Spleen (tissue), 11 donors: ENCODE results near the gene RPS27. TPM values are rescaled to one million over a fixed set of nuclear protein-coding genes. Genes with fewer than 3 reads are reported as not detected.

Experiments
- DNase-seq: peaks from one replicate; pipeline ENCODE4 v3.0.0-alpha.2; 2020
- H3K27ac ChIP-seq, 8 donors: fragments of 200-600 bp; sonication (generic) in 7 of 8; 1 replicate in 4 of 8; 2 replicates in 4 of 8; pipeline versions ENCODE4 v1.5.0 to v1.8.0; 2016 to 2021; ENCODE audit warnings: inconsistent platforms in 4 of 8, mild to moderate bottlenecking in 4 of 8, moderate library complexity in 1 of 8
- H3K27me3 ChIP-seq, 7 donors: fragments of 200-600 bp; sonication (generic) in 6 of 7; replicated peaks in 1 of 7; 1 replicate in 4 of 7; 2 replicates in 3 of 7; pipeline versions ENCODE4 v1.5.0 to v1.8.0; 2016 to 2021; ENCODE audit warnings: inconsistent platforms in 3 of 7, mild to moderate bottlenecking in 1 of 7
- H3K36me3 ChIP-seq, 6 donors: fragments of 200-600 bp; sonication (generic) in 5 of 6; 1 replicate in 4 of 6; 2 replicates in 2 of 6; pipeline versions ENCODE4 v1.5.0 to v1.8.0; 2016 to 2021; ENCODE audit warnings: inconsistent platforms in 2 of 6
- H3K4me1 ChIP-seq, 6 donors: fragments of 200-600 bp; sonication (generic) in 5 of 6; 1 replicate in 3 of 6; 2 replicates in 3 of 6; pipeline versions ENCODE4 v1.5.0 to v1.8.0; 2016 to 2021; ENCODE audit warnings: inconsistent platforms in 3 of 6
- H3K4me3 ChIP-seq, 8 donors: fragments of 200-600 bp; sonication (generic) in 7 of 8; 1 replicate in 4 of 8; 2 replicates in 4 of 8; pipeline versions ENCODE4 v1.5.0 to v1.8.0; 2016 to 2021; ENCODE audit warnings: inconsistent platforms in 4 of 8, mild to moderate bottlenecking in 4 of 8, moderate library complexity in 2 of 8
- H3K9me3 ChIP-seq, 8 donors: fragments of 200-600 bp; sonication (generic) in 7 of 8; 1 replicate in 4 of 8; 2 replicates in 4 of 8; pipeline versions ENCODE4 v1.5.0 to v1.8.0; 2016 to 2021; ENCODE audit warnings: inconsistent platforms in 4 of 8
- CTCF ChIP-seq, 11 experiments: fragments of 200-600 bp in 7 of 11; fragments of 450-650 bp in 4 of 11; sonication (generic) in 4 of 11; IDR thresholded peaks in 8 of 11; conservative IDR thresholded peaks in 3 of 11; 1 replicate in 7 of 11; 2 replicates in 4 of 11; pipeline versions ENCODE4 v1.4.0 to v1.8.0; 2016 to 2021; ENCODE audit warnings: antibody characterized with exemption in 11 of 11, inconsistent platforms in 4 of 11, mild to moderate bottlenecking in 1 of 11
- POLR2A ChIP-seq, 3 donors: fragments of 450-650 bp; IDR thresholded peaks; one replicate each; pipeline ENCODE4 v1.5.1; 2017; ENCODE audit warnings: antibody characterized with exemption in 3 of 3, mild to moderate bottlenecking in 1 of 3
- POLR2AphosphoS5 ChIP-seq, 3 donors: sonication (generic); formaldehyde crosslinking; IDR thresholded peaks; one replicate each; pipeline ENCODE4 v1.5.1; 2017; ENCODE audit warnings: antibody characterized with exemption in 3 of 3
- WGBS, 5 donors: extraction: QIAGEN DNeasy Blood & Tissue Kit in 3 of 5; methylation state at CpG; one replicate each; pipeline versions ENCODE4 v1.1.5 to v1.1.7; 2013 to 2018; 5-methylcytosine and 5-hydroxymethylcytosine counted together
- intact Hi-C: fragments of 100-400 bp; cut with DNase I; formaldehyde crosslinking; loops from one replicate; pipeline ENCODE4 v1.15.0; 2023; ENCODE audit warnings: low total_unique reads
- polyA plus RNA-seq, 3 donors: library from polyadenylated mRNA; stranded (reverse); fragments of 200-250 nt; gene quantifications; one replicate each; pipeline ENCODE4 v1.2.1, GENCODE V29; 2013
- total RNA-seq, 7 donors: library from RNA; depleted of rRNA in 3 of 7; stranded (reverse); fragments of >200 nt in 3 of 7; fragmentation: NEBNext Ultra II Directional in 4 of 7; extraction: Animal tissue kit (Norgen Biotek cat#: 25700) in 4 of 7; gene quantifications; one replicate each; pipeline versions ENCODE4 v1.1.0 to v1.2.1, GENCODE V29; 2016 to 2021
- donor health status: healthy with polysubstance abuse.
- donor health status: DM: no; HTN: no; CAD: no; lungs with moderate emphysema.
- donor health status: DM: no; HTN: no; CAD: no.
- donor health status: Bipolar disorder and iron deficiency.
- donor health status: healthy.
- donor health status: DM: no; HTN: no; CAD: no.
- donor health status: DM: yes; HTN: yes; CAD: no.

The RPS27 gene
- total and polyA plus RNA-seq, 10 donors, result 1,398 to 23,475 (median 2,447) TPM

- DNase-seq, result peak; percentile 83
- H3K4me3 ChIP-seq, result no peak overlapping the region
- 95 to 99% (median 97%) methylated on average over 8 to 11 of the region's 11 CpGs for WGBS, 5 donors
- intact Hi-C loops, result no loop called here
- peaks cover 0 to 33% (median 17%) of the 10 kb centered on the region in 6 donors for H3K36me3 ChIP-seq
- H3K9me3 ChIP-seq, result no peaks in the 10 kb centered on the region
- H3K4me1 ChIP-seq, result peaks cover 46 to 88% (median 77%) of the 10 kb centered on the region in 6 donors
- H3K27ac ChIP-seq, result peak overlapping the region in 5 of 8 donors; percentile 97 to 99 (median 98)
- TF ChIP-seq CTCF (IDR thresholded peaks at IDR 0.05 in 8 of 11, conservative IDR thresholded peaks at IDR 0.05 in 3 of 11) (no peak), POLR2AphosphoS5 (IDR thresholded peaks at IDR 0.05) (peak in 1 of 3 donors; percentile 16)
- H3K27me3 ChIP-seq, result no peaks in the 10 kb centered on the region
These were observed 30.4 kb upstream of the RPS27 start for GRCh38 chr1:153960206-153960605.

GRCh38 chr1:153961421-153961820, 29.1 kb upstream of the RPS27 start:
- WGBS, 5 donors, result 74 to 85% (median 75%) methylated on average over 4 of the region's 4 CpGs
- peak; percentile 28 for DNase-seq
- Histone ChIP-seq H3K4me1 (peaks cover 47 to 88% (median 77%) of the 10 kb centered on the region in 6 donors), H3K27ac (peak overlapping the region in 6 of 8 donors; percentile 97 to 99 (median 98)), H3K9me3 (no peaks in the 10 kb centered on the region), H3K4me3 (peak overlapping the region in 4 of 8 donors; percentile 68 to 80 (median 73)), H3K36me3 (peaks cover 0 to 32% (median 17%) of the 10 kb centered on the region in 6 donors), H3K27me3 (no peaks in the 10 kb centered on the region)
- TF ChIP-seq POLR2AphosphoS5 (IDR thresholded peaks at IDR 0.05) (no peak), CTCF (IDR thresholded peaks at IDR 0.05 in 8 of 11, conservative IDR thresholded peaks at IDR 0.05 in 3 of 11) (no peak), POLR2A (IDR thresholded peaks at IDR 0.05) (no peak)
- intact Hi-C loops, result no loop called here

GRCh38 chr1:153962088-153963029, 28.2 kb upstream of the RPS27 start:
- Histone ChIP-seq H3K4me1 (peaks cover 40 to 85% (median 73%) of the 10 kb centered on the region in 6 donors), H3K36me3 (peaks cover 0 to 32% (median 17%) of the 10 kb centered on the region in 6 donors), H3K27me3 (no peaks in the 10 kb centered on the region), H3K4me3 (peak overlapping the region; percentile 65 to 86 (median 76)), H3K27ac (peak overlapping the region; percentile 94 to 99 (median 97)), H3K9me3 (no peaks in the 10 kb centered on the region)
- TF ChIP-seq POLR2A (IDR thresholded peaks at IDR 0.05) (no peak), CTCF (IDR thresholded peaks at IDR 0.05 in 8 of 11, conservative IDR thresholded peaks at IDR 0.05 in 3 of 11) (no peak), POLR2AphosphoS5 (IDR thresholded peaks at IDR 0.05) (no peak)
- DNase-seq, result peak; percentile 83
- intact Hi-C loops, result no loop called here
- WGBS, 5 donors, result 49 to 64% (median 58%) methylated on average over 15 to 16 of the region's 16 CpGs
